NCI-H748 (cell line): ENCODE measurements around the gene HCFC1R1.
"Not testable (repeated sequence)": the region's sequence is repeated elsewhere in the genome, so short reads cannot be mapped to it uniquely, and the experiment has no call there.

Source experiments
- DNase-seq: peaks from one replicate; lab custom pipeline; 2025; ENCODE audit not compliant: unreplicated experiment; lab: John Stamatoyannopoulos, UW

The HCFC1R1 gene

DNA sequence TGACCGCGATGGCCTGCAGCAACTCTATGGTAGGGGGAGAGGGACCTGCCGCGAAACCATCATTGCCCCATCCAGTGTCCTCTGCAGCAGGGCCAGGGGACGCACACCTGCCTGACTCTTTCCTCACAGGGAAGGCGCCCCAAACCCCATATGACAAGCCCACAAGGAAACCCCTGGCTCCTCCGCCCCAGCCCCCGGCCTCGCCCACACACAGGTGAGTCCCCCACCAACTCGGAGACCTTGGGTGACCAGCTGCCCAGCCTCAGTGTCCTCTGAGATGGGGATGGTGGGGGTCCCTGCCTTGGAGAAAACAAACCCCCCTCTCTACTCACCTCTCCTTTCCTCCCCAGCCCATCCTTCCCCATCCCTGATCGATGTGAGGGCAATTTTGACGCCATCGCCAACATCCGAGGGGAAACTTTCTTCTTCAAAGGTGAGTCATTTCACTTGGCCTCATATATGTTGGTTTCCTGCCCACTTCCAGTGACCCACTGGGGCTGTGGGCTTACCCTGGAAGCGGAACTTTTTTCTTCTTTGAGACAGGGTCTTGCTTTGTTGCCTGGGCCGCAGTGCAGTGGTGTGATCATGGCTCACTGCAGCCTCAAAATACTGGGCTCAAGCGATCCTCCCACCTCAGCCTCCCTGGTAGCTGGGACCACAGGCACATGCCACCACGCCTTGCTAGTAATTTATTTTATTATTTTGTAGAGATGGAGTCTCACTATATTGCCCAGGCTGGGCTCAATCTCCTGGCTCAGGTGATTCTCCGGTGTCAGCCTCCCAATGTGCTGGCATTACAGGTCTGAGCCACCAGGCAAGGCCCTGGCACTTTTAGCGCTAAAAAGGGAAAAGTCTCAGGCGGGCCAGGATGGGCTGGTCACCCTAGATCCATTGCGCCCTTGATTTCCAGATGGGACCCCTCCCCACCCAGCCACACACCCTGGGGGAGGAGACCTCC is 33.7 kb upstream of the HCFC1R1 start:
- DNase-seq, result no peak

DNA sequence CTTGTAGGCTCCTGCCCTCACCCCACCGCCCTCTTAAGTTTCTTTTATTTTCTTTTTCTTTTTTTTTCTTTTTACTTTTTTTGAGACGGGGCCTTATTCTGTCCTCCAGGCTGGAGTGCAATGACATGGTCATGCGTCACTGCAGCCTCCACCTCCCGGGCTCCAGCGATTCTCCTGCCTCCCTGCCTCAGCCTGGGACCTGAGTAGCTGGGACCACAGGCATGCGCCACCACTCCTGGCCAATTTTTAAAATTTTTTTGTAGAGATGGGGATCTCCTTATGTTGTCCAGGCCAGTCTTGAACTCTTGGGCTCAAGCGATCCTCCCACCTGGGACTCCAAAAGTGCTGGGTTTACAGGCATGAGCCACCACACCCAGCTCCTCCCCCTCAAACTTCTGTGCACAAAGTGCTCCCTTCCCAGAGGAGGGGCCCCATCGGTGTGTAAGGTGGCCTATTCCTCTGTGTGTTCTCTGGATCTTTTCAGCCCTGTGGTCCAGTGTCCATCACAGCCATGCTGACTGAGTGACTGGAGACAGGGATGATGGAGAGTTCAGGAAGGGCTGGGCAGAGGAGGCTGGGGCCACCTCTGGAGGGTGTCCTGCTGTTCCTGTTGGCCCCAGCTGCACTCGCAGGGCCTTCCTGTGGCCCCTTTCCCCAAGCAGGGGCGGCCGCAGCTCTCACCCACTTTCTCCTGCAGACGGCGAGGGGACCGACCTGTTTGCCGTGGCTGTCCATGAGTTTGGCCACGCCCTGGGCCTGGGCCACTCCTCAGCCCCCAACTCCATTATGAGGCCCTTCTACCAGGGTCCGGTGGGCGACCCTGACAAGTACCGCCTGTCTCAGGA is 32.8 kb upstream of the HCFC1R1 start:
- no peak for DNase-seq

DNA sequence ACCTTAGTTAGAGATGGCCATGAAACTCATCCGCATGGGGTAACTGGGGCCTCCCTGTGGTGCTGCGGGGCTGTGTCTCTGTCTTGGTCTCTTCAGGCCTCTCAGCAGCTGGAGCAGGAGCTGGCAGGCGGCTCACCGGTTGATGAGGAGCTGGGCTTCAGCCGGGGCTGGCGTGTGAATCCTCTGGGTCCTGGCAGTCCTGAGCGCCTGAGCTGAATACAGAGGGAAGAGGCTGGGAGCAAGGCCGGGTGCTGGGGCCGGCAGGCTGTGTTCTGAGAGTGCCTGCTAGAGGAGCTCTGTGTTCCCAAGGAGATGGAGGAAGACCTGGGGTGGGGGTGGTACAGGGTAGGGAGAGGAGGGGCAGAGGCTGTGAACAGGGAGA is 32.0 kb upstream of the HCFC1R1 start:
- DNase-seq, result not testable (repeated sequence)

DNA sequence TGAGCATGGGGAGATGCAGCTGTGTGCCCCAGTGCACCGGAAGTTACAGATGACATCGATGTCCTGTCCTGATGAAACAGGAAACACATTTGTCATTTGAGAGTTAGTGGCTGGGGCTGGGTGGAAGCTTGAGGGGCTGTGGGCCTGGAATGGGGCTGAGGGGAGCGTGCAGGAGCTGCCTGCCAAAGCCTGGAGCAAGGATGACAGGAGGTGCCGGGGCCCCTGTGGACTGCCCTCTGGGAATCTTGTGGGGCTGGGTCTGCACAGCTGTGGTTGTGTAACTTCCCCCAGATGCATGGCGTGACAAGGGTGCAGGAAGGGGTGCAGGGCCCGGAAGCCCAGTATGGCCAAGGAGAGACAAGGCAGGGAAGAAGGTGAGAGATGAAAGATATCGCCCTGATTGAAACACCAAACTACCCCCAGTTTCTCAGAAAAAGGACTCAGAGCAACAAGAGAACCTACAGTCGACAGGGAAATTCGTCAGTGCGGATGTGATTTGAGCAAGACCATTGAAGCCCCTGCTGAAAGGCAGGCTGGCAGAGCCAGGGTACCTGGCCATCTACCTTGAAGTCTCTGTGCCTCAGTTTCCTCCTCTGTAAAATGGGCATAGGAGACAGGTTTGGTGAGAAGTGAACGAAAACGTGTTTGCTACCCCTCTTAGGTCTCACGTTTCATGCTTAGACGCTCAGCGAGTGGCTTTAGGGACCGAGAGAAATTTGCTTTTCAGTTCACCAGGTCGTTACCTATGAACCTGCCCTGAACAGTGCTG is 31.4 kb upstream of the HCFC1R1 start:
- no peak for DNase-seq

DNA sequence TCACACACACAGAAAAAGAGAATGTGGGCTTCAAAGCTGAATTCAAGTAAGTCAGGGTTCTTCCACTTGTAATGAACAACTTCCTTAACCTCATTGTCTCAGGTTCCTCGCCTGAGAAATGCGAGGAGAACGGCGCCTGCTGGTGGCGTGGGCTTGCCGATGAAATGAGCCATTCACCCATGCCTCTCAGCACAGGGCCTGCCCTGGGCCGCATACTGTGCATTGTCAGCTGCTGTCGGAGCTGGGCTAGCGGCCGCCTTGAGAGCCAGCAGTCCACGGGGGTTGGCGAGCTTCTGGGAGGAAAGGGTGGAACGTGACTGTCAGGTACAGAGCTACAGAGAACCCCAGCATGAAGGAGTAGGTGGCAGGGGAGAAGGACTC is 29.6 kb upstream of the HCFC1R1 start:
- not testable (repeated sequence) for DNase-seq

DNA sequence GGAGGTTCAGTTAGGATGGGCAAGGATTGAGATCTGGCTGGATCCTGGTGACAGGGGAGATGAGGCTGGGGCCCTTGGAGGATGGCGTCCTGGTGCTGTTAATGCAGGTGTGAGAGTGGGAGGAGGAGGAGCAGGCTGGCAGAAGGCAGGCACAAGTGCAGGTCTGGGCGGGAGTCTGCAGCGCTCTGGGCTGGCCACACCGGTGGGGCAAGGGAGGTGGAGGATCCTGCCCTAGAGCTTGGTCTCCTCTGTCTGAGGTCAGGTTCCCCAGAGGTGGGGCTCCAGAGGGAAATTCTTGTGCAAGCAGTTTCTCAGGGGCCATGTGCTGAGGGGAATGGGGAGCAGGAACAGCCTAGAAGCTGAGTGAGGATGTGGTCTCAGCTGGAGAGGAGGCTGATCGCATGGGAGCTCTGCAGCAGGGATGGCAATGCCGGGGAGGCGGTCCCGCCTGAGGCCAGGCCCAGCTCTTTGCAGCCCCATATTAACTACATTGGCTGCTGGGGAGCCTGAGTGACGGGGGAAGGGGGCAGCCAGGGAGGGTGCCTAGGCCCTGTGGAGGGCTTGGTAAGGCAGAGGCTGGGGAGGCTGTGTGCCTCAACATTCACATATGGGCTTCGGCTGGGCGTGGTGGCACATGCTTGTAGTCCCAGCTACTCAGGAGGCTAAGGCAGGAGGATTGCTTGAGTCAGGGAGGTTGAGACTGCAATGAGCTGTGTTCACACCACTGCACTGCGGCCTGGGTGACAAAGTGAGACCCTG is 29.0 kb upstream of the HCFC1R1 start:
- not testable (repeated sequence) for DNase-seq

DNA sequence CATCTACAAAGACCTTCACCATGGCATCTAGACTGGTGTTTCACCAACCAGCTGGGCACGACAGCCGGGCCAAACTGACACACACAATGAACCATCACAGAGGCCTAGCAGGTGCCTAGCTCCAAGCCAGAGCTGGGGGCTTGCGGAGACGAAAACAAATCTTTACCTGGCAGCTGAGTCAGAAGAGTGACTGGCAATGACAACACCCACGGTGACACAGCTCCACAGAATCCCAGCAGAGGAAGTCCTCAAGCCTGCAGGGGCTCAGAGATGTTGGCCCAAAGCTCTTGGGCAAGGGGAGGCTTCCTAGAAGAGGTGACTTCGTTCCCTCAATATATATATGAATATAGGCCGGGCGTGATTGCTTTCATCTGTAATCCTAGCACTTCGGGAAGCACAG is 27.8 kb upstream of the HCFC1R1 start:
- DNase-seq, result no peak

DNA sequence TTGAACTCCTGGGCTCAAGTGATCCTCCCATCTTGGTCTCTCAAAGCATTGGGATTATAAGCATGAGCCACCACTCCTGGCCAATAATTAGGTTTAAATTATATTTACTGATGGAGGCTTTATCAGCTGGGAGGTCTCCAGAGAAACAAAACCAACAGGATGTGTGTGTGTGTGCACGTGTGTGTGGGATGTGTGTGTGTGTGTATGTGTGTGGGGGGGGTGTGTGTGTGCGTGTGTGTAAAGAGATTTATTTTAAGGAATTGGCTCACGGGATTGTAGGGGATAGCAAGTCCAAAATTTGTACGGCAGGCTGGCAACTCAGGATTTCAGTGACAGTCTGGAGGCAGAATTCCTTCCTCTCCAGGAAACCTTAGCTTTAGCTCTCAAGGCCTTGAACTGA is 27.3 kb upstream of the HCFC1R1 start:
- peak; percentile 22 for DNase-seq

DNA sequence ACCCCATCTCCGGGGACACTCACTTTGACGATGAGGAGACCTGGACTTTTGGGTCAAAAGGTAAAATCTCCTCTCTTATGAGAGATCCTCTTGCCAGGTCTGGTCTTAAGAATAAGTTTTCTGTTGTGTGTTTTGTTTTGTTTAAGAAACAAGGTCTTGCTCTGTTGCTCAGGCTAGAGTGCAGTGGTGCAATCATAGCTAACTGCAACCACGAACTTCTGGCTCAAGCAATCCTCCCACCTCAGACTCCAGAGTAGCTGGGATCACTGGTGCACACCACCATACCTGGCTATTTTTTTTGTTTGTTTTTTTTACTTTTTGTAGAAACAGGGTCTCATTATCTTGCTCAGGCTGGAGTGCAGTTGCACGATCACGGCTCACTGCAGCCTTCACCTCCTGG is 26.7 kb upstream of the HCFC1R1 start:
- no peak for DNase-seq

DNA sequence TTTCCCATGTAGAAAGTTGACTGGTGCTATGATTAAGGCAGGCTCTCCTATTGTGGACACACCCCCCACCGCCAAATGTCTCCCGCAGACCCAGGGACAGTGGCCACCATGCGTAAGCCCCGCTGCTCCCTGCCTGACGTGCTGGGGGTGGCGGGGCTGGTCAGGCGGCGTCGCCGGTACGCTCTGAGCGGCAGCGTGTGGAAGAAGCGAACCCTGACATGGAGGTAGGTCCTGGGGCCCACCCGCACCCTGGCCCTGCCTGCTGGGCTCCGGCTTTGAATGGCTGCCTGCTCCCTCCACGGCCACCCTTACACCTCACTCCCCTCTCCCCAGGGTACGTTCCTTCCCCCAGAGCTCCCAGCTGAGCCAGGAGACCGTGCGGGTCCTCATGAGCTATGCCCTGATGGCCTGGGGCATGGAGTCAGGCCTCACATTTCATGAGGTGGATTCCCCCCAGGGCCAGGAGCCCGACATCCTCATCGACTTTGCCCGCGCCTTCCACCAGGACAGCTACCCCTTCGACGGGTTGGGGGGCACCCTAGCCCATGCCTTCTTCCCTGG is 26.3 kb upstream of the HCFC1R1 start:
- no peak for DNase-seq

DNA sequence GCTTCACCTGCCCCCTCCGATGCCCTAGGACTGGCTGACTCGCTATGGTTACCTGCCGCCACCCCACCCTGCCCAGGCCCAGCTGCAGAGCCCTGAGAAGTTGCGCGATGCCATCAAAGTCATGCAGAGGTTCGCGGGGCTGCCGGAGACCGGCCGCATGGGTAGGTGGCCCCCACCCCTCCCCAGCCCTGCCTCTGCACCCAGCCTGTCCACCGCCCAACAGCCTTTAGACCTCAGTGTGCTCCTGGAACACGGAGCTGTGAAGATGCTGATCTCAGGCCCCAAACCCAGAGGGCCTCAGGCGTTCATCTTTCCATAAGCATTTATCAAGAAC is 23.6 kb upstream of the HCFC1R1 start:
- no peak for DNase-seq

DNA sequence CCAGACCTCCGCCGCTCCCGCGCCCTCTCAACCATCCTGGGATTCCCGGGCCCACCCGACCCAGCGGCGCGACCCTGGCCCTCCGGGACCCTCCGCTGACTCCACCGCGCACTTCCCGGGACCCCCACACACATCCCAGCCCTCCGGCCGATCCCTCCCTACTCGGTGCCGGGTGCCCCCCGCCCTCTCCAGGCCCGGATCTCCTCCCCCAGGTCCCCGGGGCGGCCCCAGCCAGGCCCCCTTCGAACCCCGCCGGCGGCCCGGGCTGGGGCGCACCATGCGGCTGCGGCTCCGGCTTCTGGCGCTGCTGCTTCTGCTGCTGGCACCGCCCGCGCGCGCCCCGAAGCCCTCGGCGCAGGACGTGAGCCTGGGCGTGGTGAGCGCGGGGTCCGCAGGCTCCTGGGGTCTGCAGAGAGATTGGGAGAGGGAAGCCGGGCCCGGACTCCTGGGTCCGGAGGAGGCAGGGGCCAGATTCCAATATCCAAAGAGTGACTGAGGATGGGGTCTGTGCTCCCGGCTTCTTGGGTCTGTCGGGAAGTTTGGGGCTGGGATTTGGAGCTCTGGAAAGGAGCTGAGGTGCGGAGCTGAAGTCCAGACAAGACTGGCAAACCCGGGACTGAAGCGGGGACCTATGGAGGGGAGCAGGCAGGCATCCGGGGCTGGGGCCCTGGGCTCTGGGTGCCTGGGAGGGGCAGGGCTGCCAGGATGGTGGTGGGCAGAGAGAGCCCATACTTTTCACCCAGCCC is 23.1 kb upstream of the HCFC1R1 start:
- DNase-seq, result no peak

DNA sequence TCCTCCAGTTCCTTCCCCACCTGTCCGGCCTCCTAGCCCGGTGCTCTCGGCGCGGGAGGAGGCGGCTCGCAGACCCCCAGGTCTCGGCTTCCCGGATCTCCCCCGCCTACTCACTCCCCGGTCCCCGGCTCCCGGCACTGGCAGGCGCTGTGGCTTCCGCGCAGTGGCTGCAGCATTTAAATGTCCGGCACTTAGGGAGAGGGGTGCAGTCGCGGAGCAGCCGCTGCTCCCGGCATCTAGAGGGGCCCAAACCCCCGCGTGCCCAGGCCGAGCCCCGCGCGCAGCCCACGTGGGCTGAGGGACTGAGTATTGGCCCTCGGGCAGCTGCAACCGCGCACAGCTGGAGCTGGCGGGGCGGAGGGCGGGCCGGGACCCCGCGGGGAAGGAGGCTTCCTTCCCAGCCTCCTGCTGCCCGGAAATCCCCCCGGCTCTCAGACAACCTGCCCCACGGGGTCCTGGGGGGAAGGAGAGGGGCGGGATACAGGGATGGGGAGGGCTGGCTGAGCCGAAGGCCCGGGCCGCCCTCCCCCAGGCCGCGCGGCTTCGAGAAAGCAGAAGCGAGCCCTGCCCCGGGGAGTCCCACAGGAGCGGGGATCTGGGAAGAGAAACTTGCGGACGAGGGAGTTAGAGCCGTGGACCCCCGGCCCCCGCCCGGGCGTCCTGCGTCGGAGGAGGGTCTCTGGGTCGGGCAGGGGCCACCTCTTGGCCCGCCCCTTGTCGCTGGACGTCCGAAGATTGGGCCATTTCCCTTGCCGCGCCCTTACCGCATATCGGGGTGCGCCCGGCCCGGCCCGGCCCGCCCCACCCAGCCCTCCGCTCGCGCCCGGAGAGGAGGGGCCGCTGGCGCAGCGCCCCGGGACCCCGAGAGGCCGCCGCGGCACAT is 22.3 kb upstream of the HCFC1R1 start, which contains the start of gene MMP25:
Gene MMP25, plus strand, starts transcription at position 804 of the 883 bp plus-strand sequence. CDS start 357 bp downstream, outside the sequence.
- DNase-seq, result peak; percentile 37

DNA sequence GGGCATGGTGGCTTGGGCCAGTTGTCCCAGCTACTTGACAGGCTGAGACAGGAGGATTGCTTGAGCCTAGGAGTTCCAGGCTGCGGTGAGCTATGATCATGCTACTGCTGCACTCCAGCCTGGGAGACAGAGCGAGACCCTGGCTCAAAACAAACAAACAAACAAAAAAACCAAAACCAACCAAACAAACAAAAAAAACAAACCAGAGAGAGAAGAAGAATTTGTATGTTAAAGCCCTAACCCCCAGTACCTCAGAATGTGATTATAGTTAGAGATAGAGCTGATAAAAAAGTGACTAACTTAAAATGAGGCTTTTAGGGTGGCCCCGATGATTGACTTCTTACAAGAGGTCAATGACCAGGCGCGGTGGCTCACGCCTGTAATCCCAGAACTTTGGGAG is 21.0 kb upstream of the HCFC1R1 start:
- DNase-seq, result no peak

DNA sequence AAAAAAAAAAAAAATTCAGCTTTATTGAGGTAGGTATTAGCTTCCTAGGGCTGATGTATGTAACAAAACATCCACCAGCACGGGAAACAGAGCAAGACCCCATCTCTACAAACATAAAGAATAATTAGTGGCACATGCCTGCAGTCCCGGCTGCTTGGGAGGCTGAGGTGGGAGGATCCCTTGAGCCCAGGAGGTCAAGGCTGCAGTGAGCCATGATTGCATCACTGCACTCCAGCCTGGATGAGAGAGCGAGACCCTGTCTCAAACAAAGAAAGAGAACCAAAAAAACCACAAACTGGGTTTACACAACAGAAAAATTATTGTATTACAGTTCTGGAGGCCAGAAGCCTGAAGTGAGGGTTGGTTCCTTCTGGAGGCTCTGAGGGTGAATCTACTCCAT is 18.6 kb upstream of the HCFC1R1 start:
- no peak for DNase-seq

DNA sequence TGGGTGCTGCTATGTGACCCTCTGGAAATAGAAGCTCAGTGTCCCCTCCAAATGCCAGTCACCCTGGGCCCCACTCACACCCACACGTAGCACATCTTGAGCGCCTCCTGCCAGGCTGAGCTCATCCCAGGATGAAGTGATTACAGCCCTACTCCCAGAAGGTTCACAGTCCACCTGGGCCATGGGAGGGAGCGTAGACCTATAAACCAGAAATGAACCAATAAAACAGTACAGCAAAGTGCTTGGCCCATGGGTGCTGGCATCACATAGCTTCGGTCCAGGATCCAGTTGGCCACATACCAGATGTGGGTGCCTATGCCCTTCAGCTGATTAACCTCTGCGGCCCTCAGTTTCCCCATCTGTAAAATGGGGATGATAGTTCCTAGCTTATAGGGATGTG is 15.2 kb upstream of the HCFC1R1 start:
- DNase-seq, result no peak

DNA sequence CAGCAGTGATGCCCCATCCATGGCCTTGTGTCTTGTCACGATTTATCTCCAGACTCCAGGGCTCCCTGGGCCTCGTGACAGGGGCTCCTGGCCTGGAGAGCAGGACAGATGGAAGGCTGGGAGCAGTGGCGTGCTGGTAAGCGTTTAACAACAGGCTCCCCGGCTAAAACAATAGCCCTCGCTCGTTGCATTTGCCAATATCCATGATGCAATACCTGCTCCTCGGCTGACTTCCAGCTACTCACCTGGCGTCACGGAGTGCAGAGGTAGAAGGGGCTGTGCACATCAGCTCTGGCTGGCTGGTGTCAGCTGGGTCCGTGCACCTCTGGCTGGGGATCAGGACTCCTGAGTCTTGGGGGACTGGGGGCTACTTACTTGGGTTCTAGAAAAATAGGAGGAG is 14.5 kb upstream of the HCFC1R1 start:
- peak; percentile 11 for DNase-seq

DNA sequence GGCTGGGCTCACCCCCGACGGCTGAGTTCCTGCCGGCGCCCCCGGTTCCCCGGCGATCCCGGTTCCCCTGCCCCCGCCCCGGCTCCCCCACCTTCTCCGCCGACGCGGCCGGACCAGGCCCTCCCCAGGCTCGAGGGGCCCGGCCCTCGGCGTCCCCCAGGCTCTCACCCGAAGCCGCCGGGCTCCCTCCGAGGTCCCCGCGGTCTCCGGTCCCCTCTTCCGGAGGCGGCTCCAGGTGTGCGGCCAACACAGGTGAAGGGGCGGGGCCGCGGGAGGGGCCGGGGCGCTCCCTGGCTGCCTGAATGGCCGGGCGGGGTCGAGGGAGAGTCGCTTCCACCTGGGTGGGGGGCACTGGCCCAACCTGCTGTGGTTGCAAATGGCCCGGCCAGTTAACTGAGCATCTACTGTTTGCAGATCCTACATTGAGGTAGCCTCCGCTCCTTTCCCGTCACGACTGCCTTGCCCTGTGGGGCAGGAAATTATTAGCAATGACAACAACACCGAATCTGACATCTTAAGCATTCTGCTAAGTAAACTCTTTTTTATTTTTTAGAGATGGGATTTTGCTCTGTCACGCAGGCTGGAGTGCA is 13.1 kb upstream of the HCFC1R1 start, which contains the start of gene BICDL2:
Gene BICDL2, minus strand, starts transcription at position 219 of the 590 bp plus-strand sequence. CDS start 1,448 bp downstream, outside the sequence.
- peak; percentile 45 for DNase-seq
